ENCODE data around the gene EYS.
"Not testable (repeated sequence)": the region's sequence is repeated elsewhere in the genome, so short reads cannot be mapped to it uniquely, and the experiment has no call there.

The EYS gene

DNA sequence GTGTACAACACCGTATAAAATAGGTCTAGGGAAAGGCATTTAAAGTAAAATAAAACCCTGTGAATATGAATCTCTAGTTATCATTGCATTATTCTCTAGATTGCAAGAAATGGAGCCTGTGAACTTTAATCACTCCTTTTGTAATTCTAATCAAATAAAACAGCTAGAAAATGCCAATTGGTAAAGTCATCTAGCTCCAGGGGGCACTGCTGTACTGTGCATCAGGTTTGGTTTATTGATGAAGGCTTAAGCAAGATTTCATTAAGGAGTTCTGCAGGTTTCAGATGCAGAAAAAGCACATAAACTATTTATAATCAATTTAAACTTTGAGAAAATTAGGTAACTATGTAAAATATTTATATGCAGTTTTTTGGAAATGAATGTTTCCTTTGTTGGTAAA lies 1426.5 kb downstream of the EYS start:
- no peak for ATAC-seq

- ATAC-seq = no peak
These were observed 1436.9 kb downstream of the EYS start for GRCh38 chr6:64270083-64270482.

GRCh38 chr6:64266351-64266821 lies 1440.6 kb downstream of the EYS start:
- ATAC-seq = no peak

DNA sequence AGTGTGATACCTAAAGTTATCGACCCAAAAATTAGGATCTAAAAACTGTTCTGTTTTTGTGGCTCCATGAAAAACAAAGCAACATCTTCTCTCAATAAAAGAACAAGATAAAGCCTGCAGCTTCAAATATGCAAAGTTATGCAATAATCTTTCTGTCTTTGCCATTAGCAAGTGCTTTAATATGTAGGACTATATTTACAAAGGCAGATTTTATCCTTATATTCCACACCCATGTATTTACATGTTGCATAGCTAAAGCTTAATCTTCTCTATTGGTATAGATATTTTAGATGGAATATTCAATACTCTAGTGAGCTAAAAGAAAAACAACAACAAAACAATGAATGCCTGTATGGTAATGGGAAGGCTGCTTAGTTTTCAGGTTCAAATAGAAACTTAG lies 1443.2 kb downstream of the EYS start:
- no peak for ATAC-seq

DNA sequence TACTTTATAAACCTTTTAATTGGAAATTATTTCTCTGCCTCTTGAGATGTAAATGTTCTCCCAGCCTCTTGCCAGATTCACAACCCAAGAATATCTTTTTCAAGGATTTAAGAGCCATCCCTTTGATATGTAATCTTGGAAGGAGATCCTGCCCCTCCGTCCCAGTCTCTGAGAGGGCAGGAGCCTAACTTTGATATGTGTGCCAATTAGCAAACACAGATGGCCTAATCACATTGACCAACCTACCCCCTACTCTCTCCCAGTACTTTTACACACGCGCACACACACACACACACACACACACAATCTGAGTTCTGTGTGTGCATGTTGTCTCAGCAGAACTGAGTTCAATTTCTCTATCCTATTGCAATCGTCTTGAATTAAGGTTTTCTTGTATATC lies 1447.7 kb downstream of the EYS start:
- ATAC-seq = no peak

GRCh38 chr6:64258752-64259151 lies 1448.3 kb downstream of the EYS start:
- no peak for ATAC-seq

- ATAC-seq = no peak
These were observed 1448.7 kb downstream of the EYS start for GRCh38 chr6:64258302-64258701.

GRCh38 chr6:64257586-64257985 lies 1449.4 kb downstream of the EYS start:
- ATAC-seq = no peak

- no peak for ATAC-seq
These were observed 1450.5 kb downstream of the EYS start for GRCh38 chr6:64256483-64256882.

GRCh38 chr6:64255000-64255399 lies 1452.0 kb downstream of the EYS start:
- ATAC-seq = no peak

GRCh38 chr6:64254558-64254957 lies 1452.5 kb downstream of the EYS start:
- no peak for ATAC-seq

DNA sequence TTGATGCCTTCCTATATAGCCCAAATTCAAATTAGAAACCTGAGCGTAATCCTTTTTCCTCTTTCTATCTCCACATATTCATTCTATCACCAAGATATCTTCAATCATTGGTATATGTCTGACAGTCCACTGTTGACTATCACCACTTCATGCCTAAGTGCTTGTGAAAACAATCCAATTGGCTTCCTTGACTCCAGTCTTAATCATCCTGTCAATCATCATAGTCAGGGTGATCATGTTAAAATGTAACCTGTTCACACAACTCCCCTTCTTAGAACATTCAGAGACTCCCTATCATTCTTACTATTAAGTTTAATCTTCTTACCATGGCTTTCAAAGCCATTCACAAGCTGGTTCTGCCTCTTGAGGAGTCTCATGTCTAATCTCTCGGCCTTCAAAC lies 1454.8 kb downstream of the EYS start:
- ATAC-seq = no peak

DNA sequence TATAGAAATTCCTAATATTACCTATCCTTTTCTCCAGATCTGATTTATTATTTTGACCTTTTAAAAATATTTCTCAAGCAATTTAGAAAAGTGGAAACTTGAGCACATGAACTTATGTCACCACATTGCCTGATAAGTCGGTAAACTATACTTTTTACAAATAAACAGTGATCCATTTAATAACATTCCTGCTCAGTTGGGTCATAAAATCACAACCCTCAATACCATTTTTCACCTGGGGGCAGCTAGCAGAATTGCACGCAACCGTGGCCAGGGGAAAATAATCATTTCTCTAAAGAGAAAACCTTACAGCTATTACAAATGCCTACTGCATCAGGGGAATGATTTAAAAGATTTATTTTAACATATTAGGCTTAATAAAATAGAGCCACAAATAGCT lies 1456.9 kb downstream of the EYS start:
- no peak for ATAC-seq

DNA sequence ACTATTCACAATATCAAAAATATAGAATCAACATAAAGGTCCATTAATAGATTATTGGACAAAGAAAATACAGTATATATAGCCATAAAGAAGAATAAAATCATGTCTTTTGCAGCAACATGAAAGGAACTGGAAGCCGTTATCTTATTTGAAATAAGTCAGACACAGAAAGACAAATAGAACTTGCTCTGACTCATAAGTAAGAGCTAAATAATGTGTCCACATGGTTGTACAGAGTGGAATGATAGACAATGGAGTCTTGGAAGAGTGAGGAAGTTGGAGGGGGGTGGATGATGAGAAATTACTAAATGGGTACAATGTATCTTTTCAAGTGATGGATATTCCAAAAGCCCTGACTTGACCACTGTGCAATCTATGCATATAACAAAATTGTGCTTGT lies 1457.9 kb downstream of the EYS start:
- no peak for ATAC-seq

- no peak for ATAC-seq
These were observed 1463.4 kb downstream of the EYS start for GRCh38 chr6:64243618-64244017.

- not testable (repeated sequence) for ATAC-seq
These were observed 1468.1 kb downstream of the EYS start for GRCh38 chr6:64238908-64239307.

- no peak for ATAC-seq
These were observed 1469.0 kb downstream of the EYS start for GRCh38 chr6:64238071-64238470.

DNA sequence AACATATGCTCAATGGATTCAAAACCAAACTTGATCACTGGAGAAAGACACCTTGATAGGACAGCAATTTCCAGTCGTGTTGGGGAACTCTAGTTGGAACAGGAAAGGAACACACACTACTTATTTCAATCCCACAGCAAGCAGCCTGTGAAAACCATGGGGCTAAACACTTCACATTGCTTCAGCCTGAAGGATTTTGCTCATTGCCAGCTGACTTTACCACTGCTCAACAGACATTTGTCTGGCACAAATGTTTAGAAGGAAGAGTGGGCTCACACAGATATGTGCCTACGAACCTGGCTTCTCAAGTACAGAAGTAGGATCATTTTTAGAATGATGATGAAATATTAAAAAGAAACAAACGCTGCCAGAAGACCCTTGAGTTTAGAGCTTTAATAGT lies 1473.3 kb downstream of the EYS start:
- no peak for ATAC-seq

- no peak for ATAC-seq
These were observed 1475.1 kb downstream of the EYS start for GRCh38 chr6:64231928-64232327.

GRCh38 chr6:64230530-64230929 lies 1476.5 kb downstream of the EYS start:
- no peak for ATAC-seq

DNA sequence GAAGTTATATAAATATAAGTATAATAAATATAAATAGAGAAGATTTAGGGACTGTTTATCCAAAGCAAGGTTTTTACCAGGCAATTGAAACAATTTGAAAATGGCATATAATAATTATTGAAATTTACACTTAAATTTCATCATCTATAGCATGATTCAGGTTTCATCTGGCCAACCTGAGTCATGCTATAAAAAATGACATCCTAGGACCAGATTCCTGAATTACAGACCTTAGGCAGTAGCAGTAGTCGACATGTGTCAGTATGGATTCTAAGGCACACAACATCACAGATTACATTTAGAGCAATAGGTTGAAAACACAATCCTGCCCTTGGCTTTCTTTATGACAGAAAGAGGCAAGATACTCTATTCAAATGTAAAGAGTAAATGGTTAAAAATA lies 1479.2 kb downstream of the EYS start:
- ATAC-seq = no peak

- ATAC-seq = no peak
These were observed 1481.5 kb downstream of the EYS start for GRCh38 chr6:64225503-64225902.

GRCh38 chr6:64224819-64225218 lies 1482.2 kb downstream of the EYS start:
- no peak for ATAC-seq

- no peak for ATAC-seq
These were observed 1485.2 kb downstream of the EYS start for GRCh38 chr6:64221776-64222175.

DNA sequence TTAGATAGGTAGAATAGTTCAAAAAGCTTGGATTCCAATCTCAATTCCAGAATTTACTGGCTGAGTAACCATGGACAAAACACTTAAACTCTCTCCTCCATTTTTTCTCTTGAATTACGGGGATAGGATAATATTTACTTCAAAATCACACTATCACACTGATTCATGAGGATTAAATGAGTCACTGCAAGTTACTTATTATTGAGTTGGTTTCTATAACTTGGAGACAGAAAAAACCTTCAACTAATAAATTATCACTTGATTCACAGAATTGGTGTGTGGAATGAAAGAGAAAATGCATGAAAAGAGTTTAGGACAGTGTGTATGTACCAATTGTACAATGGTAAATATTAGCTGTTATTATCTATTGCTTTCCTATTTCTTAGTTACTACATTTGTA lies 1486.2 kb downstream of the EYS start:
- no peak for ATAC-seq
